SK-N-SH (cell line): ENCODE results near the gene SLC7A8. TPM values are rescaled to one million over a fixed set of nuclear protein-coding genes. Genes with fewer than 3 reads are reported as not detected.

ENCODE experiments used
- CTCF ChIA-PET: fragments of 300-600, 350-600 bp; formaldehyde crosslinking; extraction: SDS; loops from one replicate; lab custom pipeline; 2021; lab: Yijun Ruan, JAX
- POLR2A ChIA-PET: fragments of 350-600 bp; sonication (Branson Sonifier 250); formaldehyde crosslinking; extraction: SDS; loops from one replicate; lab custom pipeline; 2020; ENCODE audit warnings: antibody characterized with exemption, inconsistent platforms; lab: Yijun Ruan, JAX
- DNase-seq: peaks from one replicate; pipeline ENCODE4 v3.0.0; 2012
- H2AFZ ChIP-seq: fragments of 200-600 bp; sonication (generic); 2 replicates; pipeline ENCODE4 v1.8.1; 2016; ENCODE audit warnings: antibody characterized with exemption, mild to moderate bottlenecking, low read depth
- H3F3A ChIP-seq: fragments of 200-600 bp; sonication (generic); replicated peaks from 2 replicates; pipeline ENCODE3; 2016; ENCODE audit warnings: antibody characterized with exemption, mild to moderate bottlenecking; ENCODE audit not compliant: insufficient read depth
- H3K27ac ChIP-seq, 2 experiments: fragments of 200-500 bp in 1 of 2; fragments of 200-600 bp in 1 of 2; sonication (Bioruptor generic) in 1 of 2; sonication (generic), shearing (Covaris generic) in 1 of 2; 2 replicates each; pipeline versions ENCODE4 v1.5.1 to v1.6.1; 2014 to 2016; ENCODE audit warnings: low read depth in 2 of 2, inconsistent platforms in 1 of 2, low read length in 1 of 2, mild to moderate bottlenecking in 1 of 2, mixed read lengths in 1 of 2
- H3K27me3 ChIP-seq: fragments of 200-600 bp; sonication (generic), shearing (Covaris generic); 2 replicates; pipeline ENCODE4 v1.6.1; 2016; ENCODE audit warnings: mixed run types; ENCODE audit not compliant: insufficient read depth
- H3K36me3 ChIP-seq, 2 experiments: fragments of 200-500 bp in 1 of 2; fragments of 200-600 bp in 1 of 2; sonication (Bioruptor generic) in 1 of 2; sonication (generic) in 1 of 2; replicated peaks in 1 of 2; 2 replicates each; pipeline versions ENCODE3 to v1.5.1; 2014 to 2016; ENCODE audit warnings: low read length in 1 of 2, mild to moderate bottlenecking in 1 of 2; ENCODE audit not compliant: insufficient read depth in 2 of 2, control insufficient read depth in 1 of 2
- H3K4me1 ChIP-seq, 2 experiments: fragments of 200-500 bp in 1 of 2; fragments of 200-600 bp in 1 of 2; sonication (Bioruptor generic) in 1 of 2; sonication (generic), shearing (Covaris generic) in 1 of 2; 2 replicates each; pipeline versions ENCODE4 v1.5.1 to v1.6.1; 2014 to 2016; ENCODE audit warnings: low read depth in 1 of 2, low read length in 1 of 2, mixed run types in 1 of 2; ENCODE audit not compliant: insufficient read depth in 2 of 2, control insufficient read depth in 1 of 2
- H3K4me2 ChIP-seq: fragments of 200-600 bp; sonication (generic), shearing (Covaris generic); 2 replicates; pipeline ENCODE4 v1.6.1; 2017; ENCODE audit warnings: mixed run types
- H3K4me3 ChIP-seq, 2 experiments: fragments of 200-500 bp in 1 of 2; fragments of 200-600 bp in 1 of 2; sonication (Bioruptor generic) in 1 of 2; sonication (generic), shearing (Covaris generic) in 1 of 2; 2 replicates each; pipeline versions ENCODE4 v1.5.1 to v1.8.1; 2014 to 2016; ENCODE audit warnings: low read depth in 2 of 2, inconsistent platforms in 1 of 2, low read length in 1 of 2, mild to moderate bottlenecking in 1 of 2, mixed read lengths in 1 of 2, moderate library complexity in 1 of 2
- H3K79me2 ChIP-seq: fragments of 200-600 bp; sonication (generic); 2 replicates; pipeline ENCODE4 v1.8.1; 2017; ENCODE audit warnings: mild to moderate bottlenecking; ENCODE audit not compliant: insufficient read depth
- H3K9ac ChIP-seq: fragments of 200-600 bp; sonication (generic); 2 replicates; pipeline ENCODE4 v1.6.1; 2017; ENCODE audit warnings: mixed run types
- H3K9me2 ChIP-seq: fragments of 200-600 bp; sonication (generic); 2 replicates; pipeline ENCODE4 v1.6.1; 2017; ENCODE audit warnings: mixed run types
- H3K9me3 ChIP-seq: fragments of 200-600 bp; sonication (generic); 2 replicates; pipeline ENCODE4 v1.6.1; 2017; ENCODE audit warnings: mixed run types, mild to moderate bottlenecking, moderate library complexity
- H4K20me1 ChIP-seq: fragments of 200-600 bp; sonication (generic); 2 replicates; pipeline ENCODE4 v1.6.1; 2017; ENCODE audit warnings: mild to moderate bottlenecking, mixed run types; ENCODE audit not compliant: insufficient read depth
- CHD2 ChIP-seq: fragments of 150-350 bp; IDR thresholded peaks from 2 replicates; pipeline ENCODE4 v1.6.1; 2018; ENCODE audit warnings: low read length; ENCODE audit not compliant: partially characterized antibody
- ELF1 ChIP-seq: IDR thresholded peaks from 2 replicates; pipeline ENCODE4 v1.4.0; 2012
- GABPA ChIP-seq: IDR thresholded peaks from 2 replicates; pipeline ENCODE4 v1.4.0; 2012; ENCODE audit warnings: low read depth, mild to moderate bottlenecking
- NRF1 ChIP-seq: IDR thresholded peaks from 2 replicates; pipeline ENCODE4 v1.6.1; 2012; ENCODE audit warnings: low read depth, mild to moderate bottlenecking, low read length
- RAD21 ChIP-seq: IDR thresholded peaks from 2 replicates; pipeline ENCODE4 v1.6.1; 2012; ENCODE audit warnings: mild to moderate bottlenecking, low read length
- RCOR1 ChIP-seq: fragments of 150-350 bp; IDR thresholded peaks from 2 replicates; pipeline ENCODE4 v1.6.1; 2017; ENCODE audit warnings: antibody characterized with exemption, low read length
- RXRA ChIP-seq: IDR thresholded peaks from 2 replicates; pipeline ENCODE4 v1.4.0; 2012; ENCODE audit warnings: low read depth, mild to moderate bottlenecking, borderline replicate concordance
- SIN3A ChIP-seq: IDR thresholded peaks from 2 replicates; pipeline ENCODE4 v1.6.1; 2012; ENCODE audit warnings: low read depth, mild to moderate bottlenecking, low read length, moderate library complexity, borderline replicate concordance
- SMC3 ChIP-seq: IDR thresholded peaks from 2 replicates; pipeline ENCODE4 v1.6.1; 2012; ENCODE audit warnings: low read depth, low read length, improper control_type of control experiment
- TCF12 ChIP-seq: IDR thresholded peaks from 2 replicates; pipeline ENCODE4 v1.4.0; 2012
- TEAD4 ChIP-seq: IDR thresholded peaks from 2 replicates; pipeline ENCODE4 v1.4.0; 2012; ENCODE audit warnings: mild to moderate bottlenecking, borderline replicate concordance; ENCODE audit not compliant: insufficient read depth
- WGBS: methylation state at CpG from one replicate; pipeline ENCODE4 v1.1.6; 2017; ENCODE audit warnings: low lambda C conversion rate; 5-methylcytosine and 5-hydroxymethylcytosine counted together
- polyA plus RNA-seq, 3 experiments: library from polyadenylated mRNA; depleted of rRNA; stranded (reverse); fragments of >200 nt; gene quantifications; 2 replicates each; pipeline ENCODE4 v1.2.3, GENCODE V29; 2012
- TF ChIP-seq, protein P1 (sequence below): fragments of 200-600 bp; sonication (generic); IDR thresholded peaks from 2 replicates; pipeline ENCODE4 v1.6.1; 2017; ENCODE audit warnings: antibody characterized with exemption, mild to moderate bottlenecking, moderate library complexity
- TF ChIP-seq, protein P2 (sequence below): fragments of 150-350 bp; IDR thresholded peaks from 2 replicates; pipeline ENCODE4 v1.6.1; 2017; ENCODE audit warnings: antibody characterized with exemption, low read length, low read depth, borderline replicate concordance
- TF ChIP-seq, protein P3 (sequence below): IDR thresholded peaks from 2 replicates; pipeline ENCODE4 v1.4.0; 2012; ENCODE audit warnings: low read depth

Gene SLC7A8
- polyA plus RNA-seq, 1 of the 3 experiments (the other 2 are of a cell fraction) = 1.4 TPM

DNA sequence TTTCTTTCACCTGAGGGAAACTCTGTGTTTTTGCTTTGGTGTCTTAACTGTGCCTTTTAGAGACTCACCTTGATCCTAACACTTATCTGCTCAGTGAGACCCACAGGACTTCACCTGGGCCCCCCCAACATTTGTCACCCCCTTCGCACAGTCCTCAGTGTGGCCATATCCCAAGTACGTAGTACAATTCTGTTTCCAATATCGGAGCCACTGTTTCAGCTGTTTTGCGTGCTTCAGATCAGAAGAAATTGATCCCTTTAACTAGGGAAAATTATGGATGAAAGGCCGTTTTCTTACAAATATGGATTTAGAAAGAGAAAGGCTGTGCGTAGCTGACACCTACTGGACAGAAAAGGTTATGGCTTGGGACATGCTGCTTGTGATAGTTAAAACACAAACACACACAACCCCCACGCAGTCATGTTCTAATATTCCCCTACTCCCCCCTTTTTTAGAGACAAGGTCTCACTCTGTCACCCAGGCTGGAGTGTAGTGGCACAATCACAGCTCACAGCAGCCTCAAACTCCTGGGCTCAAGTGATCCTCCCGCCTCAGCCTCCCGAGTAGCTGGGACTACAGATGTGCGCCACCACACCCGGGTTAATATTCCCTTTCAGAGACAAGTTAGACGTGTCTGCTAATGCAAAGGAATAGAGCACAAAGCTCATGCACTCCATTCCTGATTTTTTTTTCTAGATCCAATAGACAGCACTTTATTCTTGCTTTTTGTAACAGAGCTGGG is 3.6 kb upstream of the SLC7A8 start:
- ChIA-PET POLR2A (no interaction called here), CTCF (interaction anchor here (0.7 to 16.8 kb wide), 36 partner anchors 11 to 631 kb away, joined by 3 to 495 read pairs (median 4); partner anchors contain the start of genes C14orf119 and CEBPE)
- Histone ChIP-seq H3K79me2 (no peaks in the 10 kb centered on the region), H3K9me3 (no peaks in the 10 kb centered on the region), H3F3A (no peaks in the 10 kb centered on the region), H3K27ac (no peak overlapping the region), H3K4me1 (peaks cover 0 to 2% of the 10 kb centered on the region in 2 experiments; a peak in 1 of 4 replicates), H3K9ac (no peak overlapping the region), H3K27me3 (peaks cover 20% of the 10 kb centered on the region), H3K4me3 (no peak overlapping the region; a peak in 1 of 4 replicates), H3K4me2 (no peak overlapping the region), H3K36me3 (no peaks in the 10 kb centered on the region), H4K20me1 (no peaks in the 10 kb centered on the region), H3K9me2 (no peaks in the 10 kb centered on the region)
- peak; percentile 63 for DNase-seq
- 24% methylated on average over 12 of the region's 12 CpGs for WGBS
- TF ChIP-seq, protein P1, sequence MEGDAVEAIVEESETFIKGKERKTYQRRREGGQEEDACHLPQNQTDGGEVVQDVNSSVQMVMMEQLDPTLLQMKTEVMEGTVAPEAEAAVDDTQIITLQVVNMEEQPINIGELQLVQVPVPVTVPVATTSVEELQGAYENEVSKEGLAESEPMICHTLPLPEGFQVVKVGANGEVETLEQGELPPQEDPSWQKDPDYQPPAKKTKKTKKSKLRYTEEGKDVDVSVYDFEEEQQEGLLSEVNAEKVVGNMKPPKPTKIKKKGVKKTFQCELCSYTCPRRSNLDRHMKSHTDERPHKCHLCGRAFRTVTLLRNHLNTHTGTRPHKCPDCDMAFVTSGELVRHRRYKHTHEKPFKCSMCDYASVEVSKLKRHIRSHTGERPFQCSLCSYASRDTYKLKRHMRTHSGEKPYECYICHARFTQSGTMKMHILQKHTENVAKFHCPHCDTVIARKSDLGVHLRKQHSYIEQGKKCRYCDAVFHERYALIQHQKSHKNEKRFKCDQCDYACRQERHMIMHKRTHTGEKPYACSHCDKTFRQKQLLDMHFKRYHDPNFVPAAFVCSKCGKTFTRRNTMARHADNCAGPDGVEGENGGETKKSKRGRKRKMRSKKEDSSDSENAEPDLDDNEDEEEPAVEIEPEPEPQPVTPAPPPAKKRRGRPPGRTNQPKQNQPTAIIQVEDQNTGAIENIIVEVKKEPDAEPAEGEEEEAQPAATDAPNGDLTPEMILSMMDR = peak; percentile 85
- TF ChIP-seq CHD2 = no peak
- TF ChIP-seq RAD21 = peak; percentile 91
- no peak for TF ChIP-seq SIN3A
- peak; percentile 93 for TF ChIP-seq SMC3
- TF ChIP-seq, all 33 proteins: peak for 3
- no peak overlapping the region for H2AFZ ChIP-seq

DNA sequence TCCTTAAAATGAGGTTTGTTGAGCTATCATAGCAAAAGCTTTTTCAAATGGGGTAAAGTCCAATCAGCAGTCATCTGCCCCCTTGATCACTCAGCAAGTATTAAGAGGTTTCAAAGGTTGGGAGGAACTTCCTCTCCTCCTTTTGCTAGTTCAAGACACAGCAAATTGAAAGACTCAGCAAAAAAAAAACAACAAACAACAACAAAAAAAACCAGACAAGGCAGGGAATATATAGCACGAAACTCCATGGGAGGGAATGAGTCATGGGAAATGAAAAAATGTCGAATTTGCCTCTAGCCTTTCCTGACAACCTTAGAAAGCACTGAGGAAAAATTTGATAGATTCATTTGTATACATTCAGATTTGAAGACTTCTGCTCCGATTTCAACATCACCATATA is 1.6 kb upstream of the SLC7A8 start:
- no peaks in the 10 kb centered on the region for H3K9me2 ChIP-seq
- ChIA-PET CTCF (interaction anchor here (1.1 to 16.8 kb wide), 7 partner anchors 9 to 117 kb away, joined by 3 to 495 read pairs (median 10); partner anchors contain the start of gene CEBPE), POLR2A (no interaction called here)
- no peak overlapping the region for H3K4me3 ChIP-seq
- H4K20me1 ChIP-seq = no peaks in the 10 kb centered on the region
- H3K9ac ChIP-seq = no peak overlapping the region
- TF ChIP-seq GABPA (no peak), TCF12 (no peak), RCOR1 (no peak), TEAD4 (no peak), NRF1 (no peak), ELF1 (no peak), RXRA (no peak), SIN3A (no peak)
- TF ChIP-seq, protein P2, sequence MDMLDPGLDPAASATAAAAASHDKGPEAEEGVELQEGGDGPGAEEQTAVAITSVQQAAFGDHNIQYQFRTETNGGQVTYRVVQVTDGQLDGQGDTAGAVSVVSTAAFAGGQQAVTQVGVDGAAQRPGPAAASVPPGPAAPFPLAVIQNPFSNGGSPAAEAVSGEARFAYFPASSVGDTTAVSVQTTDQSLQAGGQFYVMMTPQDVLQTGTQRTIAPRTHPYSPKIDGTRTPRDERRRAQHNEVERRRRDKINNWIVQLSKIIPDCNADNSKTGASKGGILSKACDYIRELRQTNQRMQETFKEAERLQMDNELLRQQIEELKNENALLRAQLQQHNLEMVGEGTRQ = no peak
- TF ChIP-seq, protein P3, sequence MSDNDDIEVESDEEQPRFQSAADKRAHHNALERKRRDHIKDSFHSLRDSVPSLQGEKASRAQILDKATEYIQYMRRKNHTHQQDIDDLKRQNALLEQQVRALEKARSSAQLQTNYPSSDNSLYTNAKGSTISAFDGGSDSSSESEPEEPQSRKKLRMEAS = no peak
- H3K4me2 ChIP-seq = no peak overlapping the region
- H3K4me1 ChIP-seq = peaks cover 0 to 2% of the 10 kb centered on the region in 2 experiments; a peak in 1 of 4 replicates
- no peaks in the 10 kb centered on the region for H3F3A ChIP-seq
- no peaks in the 10 kb centered on the region for H3K36me3 ChIP-seq
- H3K27ac ChIP-seq = no peak overlapping the region
- H3K9me3 ChIP-seq = no peaks in the 10 kb centered on the region
- no peak for DNase-seq
- peaks cover 26% of the 10 kb centered on the region for H3K27me3 ChIP-seq
- no peak overlapping the region for H2AFZ ChIP-seq
- 12% methylated on average over 3 of the region's 3 CpGs for WGBS
- no peaks in the 10 kb centered on the region for H3K79me2 ChIP-seq
